ENCODE results near the gene RBM17. TPM values are rescaled to one million over a fixed set of nuclear protein-coding genes. Genes with fewer than 3 reads are reported as not detected.

Gene RBM17
- total and polyA plus RNA-seq, 9 donors, result 56.2 to 94.4 (median 70.3) TPM

GRCh38 chr10:6080417-6080973, 8.3 kb upstream of the RBM17 start:
- H3K4me3 ChIP-seq, result no peak overlapping the region
- WGBS, 3 donors, result 75 to 81% (median 78%) methylated on average over 4 of the region's 4 CpGs
- no peaks in the 10 kb centered on the region for H3K4me1 ChIP-seq (ENCODE audit: insufficient read depth)
- TF ChIP-seq, protein P1, sequence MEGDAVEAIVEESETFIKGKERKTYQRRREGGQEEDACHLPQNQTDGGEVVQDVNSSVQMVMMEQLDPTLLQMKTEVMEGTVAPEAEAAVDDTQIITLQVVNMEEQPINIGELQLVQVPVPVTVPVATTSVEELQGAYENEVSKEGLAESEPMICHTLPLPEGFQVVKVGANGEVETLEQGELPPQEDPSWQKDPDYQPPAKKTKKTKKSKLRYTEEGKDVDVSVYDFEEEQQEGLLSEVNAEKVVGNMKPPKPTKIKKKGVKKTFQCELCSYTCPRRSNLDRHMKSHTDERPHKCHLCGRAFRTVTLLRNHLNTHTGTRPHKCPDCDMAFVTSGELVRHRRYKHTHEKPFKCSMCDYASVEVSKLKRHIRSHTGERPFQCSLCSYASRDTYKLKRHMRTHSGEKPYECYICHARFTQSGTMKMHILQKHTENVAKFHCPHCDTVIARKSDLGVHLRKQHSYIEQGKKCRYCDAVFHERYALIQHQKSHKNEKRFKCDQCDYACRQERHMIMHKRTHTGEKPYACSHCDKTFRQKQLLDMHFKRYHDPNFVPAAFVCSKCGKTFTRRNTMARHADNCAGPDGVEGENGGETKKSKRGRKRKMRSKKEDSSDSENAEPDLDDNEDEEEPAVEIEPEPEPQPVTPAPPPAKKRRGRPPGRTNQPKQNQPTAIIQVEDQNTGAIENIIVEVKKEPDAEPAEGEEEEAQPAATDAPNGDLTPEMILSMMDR (IDR thresholded peaks at IDR 0.05), result no peak
- no peak for TF ChIP-seq EP300 (IDR thresholded peaks at IDR 0.05)
- no peak for TF ChIP-seq POLR2A (IDR thresholded peaks at IDR 0.05)
- no peaks in the 10 kb centered on the region for H3K9me3 ChIP-seq
- DNase-seq, result no peak
- H3K36me3 ChIP-seq, result no peaks in the 10 kb centered on the region
- H3K27ac ChIP-seq, result no peak overlapping the region
- intact Hi-C loops (cut with DNase I), result no loop called here
- no peaks in the 10 kb centered on the region for H3K27me3 ChIP-seq

GRCh38 chr10:6082496-6083395, 6.1 kb upstream of the RBM17 start:
- H3K27me3 ChIP-seq, result no peaks in the 10 kb centered on the region
- intact Hi-C loops (cut with DNase I), result no loop called here
- peak in 2 of 5 donors; percentile 31 to 45 for DNase-seq
- WGBS, 3 donors, result 58 to 62% (median 60%) methylated on average over 9 of the region's 9 CpGs
- no peaks in the 10 kb centered on the region for H3K36me3 ChIP-seq
- no peak overlapping the region for H3K4me3 ChIP-seq
- no peaks in the 10 kb centered on the region for H3K9me3 ChIP-seq
- TF ChIP-seq EP300 (IDR thresholded peaks at IDR 0.05) (no peak), POLR2A (IDR thresholded peaks at IDR 0.05) (no peak)
- TF ChIP-seq, protein P1 (IDR thresholded peaks at IDR 0.05), result no peak
- H3K4me1 ChIP-seq (ENCODE audit: insufficient read depth), result peaks cover 4% of the 10 kb centered on the region
- no peak overlapping the region for H3K27ac ChIP-seq

- 32 to 49% (median 36%) methylated on average over 17 of the region's 17 CpGs for WGBS, 3 donors
- no peaks in the 10 kb centered on the region for H3K9me3 ChIP-seq
- no peak overlapping the region for H3K4me3 ChIP-seq
- H3K4me1 ChIP-seq (ENCODE audit: insufficient read depth), result peaks cover 6% of the 10 kb centered on the region
- no peak for DNase-seq
- no peaks in the 10 kb centered on the region for H3K36me3 ChIP-seq
- intact Hi-C loops (cut with DNase I), result no loop called here
- H3K27me3 ChIP-seq, result no peaks in the 10 kb centered on the region
- no peak overlapping the region for H3K27ac ChIP-seq
- no peak for TF ChIP-seq EP300 (IDR thresholded peaks at IDR 0.05)
- TF ChIP-seq, protein P1 (IDR thresholded peaks at IDR 0.05), result no peak
- TF ChIP-seq POLR2A (IDR thresholded peaks at IDR 0.05), result no peak
Measured at GRCh38 chr10:6083523-6084475, 5.0 kb upstream of the RBM17 start.
